Measurements from ENCODE around the gene SLC22A23. TPM values are rescaled to one million over a fixed set of nuclear protein-coding genes. Genes with fewer than 3 reads are reported as not detected.

Gene SLC22A23
- polyA plus RNA-seq, 1 donor (not counting 4 experiments of a cell fraction or from before 2014, with no cell fraction given): 4.3 TPM

GRCh38 chr6:3317741-3318211, 139.1 kb downstream of the SLC22A23 start:
- Histone ChIP-seq H3K4me1 (ENCODE audit: control insufficient read depth, extremely low read depth, insufficient read depth, low read length) (no peaks in the 10 kb centered on the region), H3K36me3 (ENCODE audit: control insufficient read depth in 2 of 2, extremely low read depth in 1 of 2, insufficient read depth in 2 of 2, low read length in 2 of 2) (peaks cover 0 to 4% of the 10 kb centered on the region in 2 experiments)
- dilution Hi-C loops (cut with MboI; ENCODE audit: extremely low pct_ligation_motif_present, low sequenced_read_pairs): no loop called here

GRCh38 chr6:3316818-3317217, 140.0 kb downstream of the SLC22A23 start:
- Histone ChIP-seq H2AFZ (ENCODE audit: control insufficient read depth, low read length) (no peak overlapping the region), H3K27ac (ENCODE audit: control insufficient read depth, insufficient read depth, low read length) (no peak overlapping the region), H3K4me2 (ENCODE audit: control insufficient read depth, extremely low read depth, insufficient read depth, low read depth, low read length) (no peak overlapping the region), H3K9me3 (ENCODE audit: control insufficient read depth, low read depth, low read length) (no peaks in the 10 kb centered on the region), H3K27me3 (ENCODE audit: control insufficient read depth, extremely low read depth, insufficient read depth, low read length) (no peaks in the 10 kb centered on the region), H3K79me2 (ENCODE audit: control insufficient read depth, insufficient read depth, low read length) (no peaks in the 10 kb centered on the region), H3K36me3 (ENCODE audit: control insufficient read depth in 2 of 2, extremely low read depth in 1 of 2, insufficient read depth in 2 of 2, low read length in 2 of 2) (peaks cover 0 to 4% of the 10 kb centered on the region in 2 experiments), H4K20me1 (ENCODE audit: control insufficient read depth, extremely low read depth, insufficient read depth, low read length) (no peaks in the 10 kb centered on the region), H3K9me1 (ENCODE audit: control insufficient read depth, extremely low read depth, insufficient read depth, low read length) (no peaks in the 10 kb centered on the region), H3K4me1 (ENCODE audit: control insufficient read depth, extremely low read depth, insufficient read depth, low read length) (no peaks in the 10 kb centered on the region), H3K4me3 (ENCODE audit: control insufficient read depth in 2 of 3, extremely low read depth in 1 of 3, insufficient read depth in 2 of 3, low read depth in 1 of 3, low read length in 3 of 3) (no peak overlapping the region), H3K9ac (ENCODE audit: control insufficient read depth, extremely low read depth, insufficient read depth, low read length) (no peak overlapping the region)
- DNase-seq (ENCODE audit: low read depth, low spot score) (no peak), FAIRE-seq (no peak)
- dilution Hi-C loops (cut with MboI; ENCODE audit: extremely low pct_ligation_motif_present, low sequenced_read_pairs): no loop called here
- TF ChIP-seq CTCF (optimal IDR thresholded peaks at IDR 0.05 in 1 of 3, IDR thresholded peaks at IDR 0.05 in 1 of 3, conservative IDR thresholded peaks at IDR 0.05 in 1 of 3; ENCODE audit: extremely low read depth in 1 of 3, insufficient read depth in 2 of 3, low read length in 3 of 3) (no peak), EZH2 (IDR thresholded peaks at IDR 0.05; ENCODE audit: low read length) (no peak)

More at GRCh38 chr6:3317741-3318211, 139.1 kb downstream of the SLC22A23 start:
- no peak for FAIRE-seq
- H3K27ac ChIP-seq (ENCODE audit: control insufficient read depth, insufficient read depth, low read length): no peak overlapping the region
- H3K27me3 ChIP-seq (ENCODE audit: control insufficient read depth, extremely low read depth, insufficient read depth, low read length): no peaks in the 10 kb centered on the region
- no peaks in the 10 kb centered on the region for H3K79me2 ChIP-seq (ENCODE audit: control insufficient read depth, insufficient read depth, low read length)
- no peak overlapping the region for H3K4me3 ChIP-seq (ENCODE audit: control insufficient read depth in 2 of 3, extremely low read depth in 1 of 3, insufficient read depth in 2 of 3, low read depth in 1 of 3, low read length in 3 of 3)
- H4K20me1 ChIP-seq (ENCODE audit: control insufficient read depth, extremely low read depth, insufficient read depth, low read length): no peaks in the 10 kb centered on the region
- H3K4me2 ChIP-seq (ENCODE audit: control insufficient read depth, extremely low read depth, insufficient read depth, low read depth, low read length): no peak overlapping the region
- H2AFZ ChIP-seq (ENCODE audit: control insufficient read depth, low read length): no peak overlapping the region
- H3K9me1 ChIP-seq (ENCODE audit: control insufficient read depth, extremely low read depth, insufficient read depth, low read length): no peaks in the 10 kb centered on the region
- no peak for TF ChIP-seq CTCF (optimal IDR thresholded peaks at IDR 0.05 in 1 of 3, IDR thresholded peaks at IDR 0.05 in 1 of 3, conservative IDR thresholded peaks at IDR 0.05 in 1 of 3; ENCODE audit: extremely low read depth in 1 of 3, insufficient read depth in 2 of 3, low read length in 3 of 3)
- TF ChIP-seq EZH2 (IDR thresholded peaks at IDR 0.05; ENCODE audit: low read length): no peak
- no peak for DNase-seq (ENCODE audit: low read depth, low spot score)
- H3K9me3 ChIP-seq (ENCODE audit: control insufficient read depth, low read depth, low read length): no peaks in the 10 kb centered on the region
- H3K9ac ChIP-seq (ENCODE audit: control insufficient read depth, extremely low read depth, insufficient read depth, low read length): no peak overlapping the region

All from keratinocyte (primary cell).